Dermis microvascular lymphatic vessel endothelial cell (primary cell): ENCODE data around the gene FKTN. TPM values are rescaled to one million over a fixed set of nuclear protein-coding genes. Genes with fewer than 3 reads are reported as not detected.
"Not testable (repeated sequence)": the region's sequence is repeated elsewhere in the genome, so short reads cannot be mapped to it uniquely, and the experiment has no call there.

Source experiments
- DNase-seq, 2 donors: peaks; one replicate each; pipeline versions ENCODE4 v3.0.0 to v3.0.0-alpha.2; 2010; ENCODE audit warnings: low read depth in 2 of 2
- total RNA-seq: library from RNA; depleted of rRNA; stranded (reverse); fragments of >200 nt; gene quantifications from 2 replicates; pipeline ENCODE4 v1.2.1, GENCODE V29; 2014

The FKTN gene
- total RNA-seq = 7.7 and 9.2 TPM in 2 replicates

- DNase-seq = peak; percentile 68 to 91
Observed at GRCh38 chr9:105557804-105558610, at the start of gene FKTN. FKTN (plus strand) TSS chr9:105558131; CDS start chr9:105575033, 16,902 bp downstream.

GRCh38 chr9:105508530-105508929 lies 49.4 kb upstream of the FKTN start:
- no peak for DNase-seq

GRCh38 chr9:105510024-105510423 lies 47.9 kb upstream of the FKTN start:
- DNase-seq = no peak

GRCh38 chr9:105511446-105511845 lies 46.5 kb upstream of the FKTN start:
- DNase-seq = no peak

- no peak for DNase-seq
Observed at GRCh38 chr9:105515811-105516413, 42.0 kb upstream of the FKTN start.

GRCh38 chr9:105519710-105520369 lies 38.1 kb upstream of the FKTN start:
- DNase-seq = peak in 1 of 2 donors; percentile 1

GRCh38 chr9:105520992-105521391 lies 36.9 kb upstream of the FKTN start:
- not testable (repeated sequence) for DNase-seq

- not testable (repeated sequence) for DNase-seq
Observed at GRCh38 chr9:105522618-105523385, 35.1 kb upstream of the FKTN start.

- no peak for DNase-seq
Observed at GRCh38 chr9:105531530-105531929, 26.4 kb upstream of the FKTN start.

GRCh38 chr9:105535920-105536668 lies 21.8 kb upstream of the FKTN start:
- DNase-seq = no peak

- peak in 1 of 2 donors; percentile 10 for DNase-seq
Observed at GRCh38 chr9:105539452-105539851, 18.5 kb upstream of the FKTN start.

GRCh38 chr9:105541838-105542237 lies 16.1 kb upstream of the FKTN start:
- DNase-seq = no peak

- no peak for DNase-seq
Observed at GRCh38 chr9:105554042-105554441, 3.9 kb upstream of the FKTN start.

GRCh38 chr9:105572455-105572854 lies 14.5 kb downstream of the FKTN start:
- DNase-seq = no peak

GRCh38 chr9:105579952-105580351 lies 22.0 kb downstream of the FKTN start:
- not testable (repeated sequence) for DNase-seq

GRCh38 chr9:105581550-105581949 lies 23.6 kb downstream of the FKTN start:
- DNase-seq = not testable (repeated sequence)

GRCh38 chr9:105593145-105593544 lies 35.2 kb downstream of the FKTN start:
- DNase-seq = no peak

- DNase-seq = peak; percentile 38 to 69
Observed at GRCh38 chr9:105608721-105609598, 51.0 kb downstream of the FKTN start.

GRCh38 chr9:105621001-105621400 lies 63.1 kb downstream of the FKTN start:
- DNase-seq = no peak

- no peak for DNase-seq
Observed at GRCh38 chr9:105625088-105625487, 67.2 kb downstream of the FKTN start.
